ENCODE measurements around the gene ACYP2.
"Not testable (repeated sequence)": the region's sequence is repeated elsewhere in the genome, so short reads cannot be mapped to it uniquely, and the experiment has no call there.

Gene ACYP2

GRCh38 chr2:54271843-54272627, 156.6 kb downstream of the ACYP2 start:
- Histone ChIP-seq H3K4me3 (ENCODE audit: extremely low read depth, insufficient read depth, low read length, poor library complexity, severe bottlenecking) (no peak overlapping the region), H3K27ac (ENCODE audit: low read depth, low read length, severe bottlenecking) (no peak overlapping the region), H3K9me3 (ENCODE audit: control insufficient read depth, low read length) (no peaks in the 10 kb centered on the region), H3K36me3 (ENCODE audit: control insufficient read depth, insufficient read depth, low read length) (no peaks in the 10 kb centered on the region), H3K4me1 (ENCODE audit: control insufficient read depth, insufficient read depth, low read length, poor library complexity, severe bottlenecking) (peaks cover 3% of the 10 kb centered on the region)
- WGBS, 2 experiments (ENCODE audit: insufficient coverage in 2 of 2) = 95 to 97% methylated on average over 2 to 4 of the region's 6 CpGs

GRCh38 chr2:54274781-54275242, 159.4 kb downstream of the ACYP2 start:
- Histone ChIP-seq H3K27ac (ENCODE audit: low read depth, low read length, severe bottlenecking) (no peak overlapping the region), H3K4me1 (ENCODE audit: control insufficient read depth, insufficient read depth, low read length, poor library complexity, severe bottlenecking) (peaks cover 3% of the 10 kb centered on the region), H3K9me3 (ENCODE audit: control insufficient read depth, low read length) (no peaks in the 10 kb centered on the region), H3K36me3 (ENCODE audit: control insufficient read depth, insufficient read depth, low read length) (no peaks in the 10 kb centered on the region), H3K4me3 (ENCODE audit: extremely low read depth, insufficient read depth, low read length, poor library complexity, severe bottlenecking) (no peak overlapping the region)
- no CpG with 5 or more reads among the region's 1 CpG for WGBS, 2 experiments (ENCODE audit: insufficient coverage in 2 of 2)

DNA sequence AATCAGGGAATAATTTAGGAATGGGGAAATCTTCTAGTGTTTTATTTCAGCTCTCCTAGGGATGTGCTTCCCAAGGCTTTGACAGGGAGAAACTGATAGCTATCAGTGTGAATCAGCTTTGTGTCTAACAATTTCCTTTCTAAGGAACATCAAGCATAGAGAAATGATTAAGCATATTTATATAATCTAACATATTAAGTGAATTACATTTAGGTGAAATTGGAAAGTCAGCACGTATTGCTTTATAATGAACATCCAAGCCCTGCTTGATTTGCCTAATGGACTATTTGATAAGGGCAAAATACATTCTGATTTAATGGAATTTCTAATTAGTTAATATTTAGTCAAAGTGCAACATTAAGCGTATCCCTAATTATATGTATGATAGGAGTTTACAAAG, 160.1 kb downstream of the ACYP2 start:
- no CpG with 5 or more reads among the region's 2 CpGs for WGBS, 2 experiments (ENCODE audit: insufficient coverage in 2 of 2)
- H3K9me3 ChIP-seq (ENCODE audit: control insufficient read depth, low read length) = no peaks in the 10 kb centered on the region
- H3K4me1 ChIP-seq (ENCODE audit: control insufficient read depth, insufficient read depth, low read length, poor library complexity, severe bottlenecking) = peaks cover 3% of the 10 kb centered on the region
- H3K4me3 ChIP-seq (ENCODE audit: extremely low read depth, insufficient read depth, low read length, poor library complexity, severe bottlenecking) = no peak overlapping the region
- H3K36me3 ChIP-seq (ENCODE audit: control insufficient read depth, insufficient read depth, low read length) = no peaks in the 10 kb centered on the region
- H3K27ac ChIP-seq (ENCODE audit: low read depth, low read length, severe bottlenecking) = no peak overlapping the region

GRCh38 chr2:54279385-54279784, 164.0 kb downstream of the ACYP2 start:
- Histone ChIP-seq H3K9me3 (ENCODE audit: control insufficient read depth, low read length) (no peaks in the 10 kb centered on the region), H3K4me1 (ENCODE audit: control insufficient read depth, insufficient read depth, low read length, poor library complexity, severe bottlenecking) (peaks cover 3% of the 10 kb centered on the region), H3K4me3 (ENCODE audit: extremely low read depth, insufficient read depth, low read length, poor library complexity, severe bottlenecking) (no peak overlapping the region), H3K36me3 (ENCODE audit: control insufficient read depth, insufficient read depth, low read length) (no peaks in the 10 kb centered on the region), H3K27ac (ENCODE audit: low read depth, low read length, severe bottlenecking) (no peak overlapping the region)
- WGBS, 2 experiments (ENCODE audit: insufficient coverage in 2 of 2) = 17 to 30% methylated on average over 1 of the region's 2 CpGs

DNA sequence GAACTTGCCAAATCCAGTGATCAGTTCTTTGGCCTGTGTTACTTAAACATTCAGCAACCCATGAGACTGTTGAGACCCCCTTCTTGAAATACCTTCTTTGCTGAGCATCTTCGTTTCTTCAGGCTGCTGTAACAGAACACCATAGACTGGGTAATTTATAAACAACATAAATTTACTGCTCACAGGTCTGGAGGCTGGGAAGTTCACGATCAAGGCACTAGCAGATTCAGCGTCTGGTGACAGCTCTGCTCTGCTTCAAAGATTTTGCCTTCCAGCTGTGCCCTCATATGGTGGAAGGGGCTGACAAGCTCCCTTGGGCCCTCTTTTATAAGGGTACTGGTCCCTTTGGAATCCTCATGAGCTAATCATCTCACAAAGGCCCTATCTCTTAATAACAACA, 169.4 kb downstream of the ACYP2 start:
- Histone ChIP-seq H3K4me1 (ENCODE audit: control insufficient read depth, insufficient read depth, low read length, poor library complexity, severe bottlenecking) (no peaks in the 10 kb centered on the region), H3K9me3 (ENCODE audit: control insufficient read depth, low read length) (no peaks in the 10 kb centered on the region), H3K36me3 (ENCODE audit: control insufficient read depth, insufficient read depth, low read length) (no peaks in the 10 kb centered on the region), H3K27ac (ENCODE audit: low read depth, low read length, severe bottlenecking) (no peak overlapping the region), H3K4me3 (ENCODE audit: extremely low read depth, insufficient read depth, low read length, poor library complexity, severe bottlenecking) (no peak overlapping the region)
- WGBS, 2 experiments (ENCODE audit: insufficient coverage in 2 of 2) = 75% methylated on average over 2 of the region's 3 CpGs; no CpG with 5 or more reads in 1 of the 2 experiments

DNA sequence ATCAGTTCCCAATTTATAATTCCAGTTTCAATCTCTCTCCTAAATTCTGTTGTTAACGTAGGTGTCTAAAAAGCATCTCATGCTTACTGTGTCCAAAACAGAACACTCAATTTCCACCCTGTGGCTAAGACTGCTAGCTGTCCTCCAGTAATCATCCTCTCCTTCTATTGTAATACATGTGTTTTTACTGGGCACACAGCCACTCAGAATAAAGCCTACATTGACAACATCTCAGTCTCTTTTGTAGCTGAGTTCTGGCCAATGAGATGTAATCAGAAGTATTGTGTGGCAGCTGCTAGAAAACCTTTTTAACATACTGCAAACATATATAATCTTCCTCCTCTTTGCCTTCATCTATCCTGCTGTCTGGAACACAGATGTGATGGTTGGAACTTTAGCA, 170.0 kb downstream of the ACYP2 start:
- 94 to 100% methylated on average over 1 of the region's 1 CpG for WGBS, 2 experiments (ENCODE audit: insufficient coverage in 2 of 2)
- H3K4me3 ChIP-seq (ENCODE audit: extremely low read depth, insufficient read depth, low read length, poor library complexity, severe bottlenecking) = no peak overlapping the region
- H3K4me1 ChIP-seq (ENCODE audit: control insufficient read depth, insufficient read depth, low read length, poor library complexity, severe bottlenecking) = no peaks in the 10 kb centered on the region
- H3K27ac ChIP-seq (ENCODE audit: low read depth, low read length, severe bottlenecking) = no peak overlapping the region
- H3K9me3 ChIP-seq (ENCODE audit: control insufficient read depth, low read length) = no peaks in the 10 kb centered on the region
- H3K36me3 ChIP-seq (ENCODE audit: control insufficient read depth, insufficient read depth, low read length) = no peaks in the 10 kb centered on the region

DNA sequence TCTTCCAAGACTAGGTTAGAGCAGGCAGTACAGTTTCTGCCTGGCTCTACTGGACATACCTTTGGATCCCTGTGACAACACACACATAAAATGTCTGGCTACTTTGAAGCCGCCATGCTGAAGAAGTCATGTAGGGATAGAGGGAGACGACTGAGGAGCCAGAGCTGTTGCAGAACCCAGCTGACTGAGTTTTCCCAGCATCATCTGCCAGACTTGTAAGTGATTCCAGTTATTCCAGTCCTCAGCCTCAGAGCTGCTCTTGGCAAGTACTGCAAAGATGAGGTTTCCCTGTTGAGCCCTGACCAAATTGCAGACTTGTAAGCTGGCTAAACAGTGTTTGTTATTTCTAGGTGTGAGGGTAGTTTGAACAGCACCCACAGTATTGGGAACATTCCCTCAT, 172.1 kb downstream of the ACYP2 start:
- Histone ChIP-seq H3K9me3 (ENCODE audit: control insufficient read depth, low read length) (no peaks in the 10 kb centered on the region), H3K4me1 (ENCODE audit: control insufficient read depth, insufficient read depth, low read length, poor library complexity, severe bottlenecking) (no peaks in the 10 kb centered on the region), H3K4me3 (ENCODE audit: extremely low read depth, insufficient read depth, low read length, poor library complexity, severe bottlenecking) (no peak overlapping the region), H3K36me3 (ENCODE audit: control insufficient read depth, insufficient read depth, low read length) (no peaks in the 10 kb centered on the region), H3K27ac (ENCODE audit: low read depth, low read length, severe bottlenecking) (no peak overlapping the region)
- 82 to 88% methylated on average over 2 of the region's 2 CpGs for WGBS, 2 experiments (ENCODE audit: insufficient coverage in 2 of 2)

GRCh38 chr2:54289917-54290316, 174.5 kb downstream of the ACYP2 start:
- WGBS, 2 experiments (ENCODE audit: insufficient coverage in 2 of 2) = 19 to 28% methylated on average over 19 to 20 of the region's 23 CpGs
- no peaks in the 10 kb centered on the region for H3K9me3 ChIP-seq (ENCODE audit: control insufficient read depth, low read length)
- H3K4me3 ChIP-seq (ENCODE audit: extremely low read depth, insufficient read depth, low read length, poor library complexity, severe bottlenecking) = no peak overlapping the region
- H3K4me1 ChIP-seq (ENCODE audit: control insufficient read depth, insufficient read depth, low read length, poor library complexity, severe bottlenecking) = no peaks in the 10 kb centered on the region
- no peaks in the 10 kb centered on the region for H3K36me3 ChIP-seq (ENCODE audit: control insufficient read depth, insufficient read depth, low read length)
- H3K27ac ChIP-seq (ENCODE audit: low read depth, low read length, severe bottlenecking) = no peak overlapping the region

GRCh38 chr2:54290356-54291025, 175.1 kb downstream of the ACYP2 start:
- no peak overlapping the region for H3K27ac ChIP-seq (ENCODE audit: low read depth, low read length, severe bottlenecking)
- H3K9me3 ChIP-seq (ENCODE audit: control insufficient read depth, low read length) = no peaks in the 10 kb centered on the region
- no peaks in the 10 kb centered on the region for H3K4me1 ChIP-seq (ENCODE audit: control insufficient read depth, insufficient read depth, low read length, poor library complexity, severe bottlenecking)
- H3K4me3 ChIP-seq (ENCODE audit: extremely low read depth, insufficient read depth, low read length, poor library complexity, severe bottlenecking) = no peak overlapping the region
- WGBS, 2 experiments (ENCODE audit: insufficient coverage in 2 of 2) = 65 to 82% methylated on average over 5 of the region's 9 CpGs
- no peaks in the 10 kb centered on the region for H3K36me3 ChIP-seq (ENCODE audit: control insufficient read depth, insufficient read depth, low read length)

DNA sequence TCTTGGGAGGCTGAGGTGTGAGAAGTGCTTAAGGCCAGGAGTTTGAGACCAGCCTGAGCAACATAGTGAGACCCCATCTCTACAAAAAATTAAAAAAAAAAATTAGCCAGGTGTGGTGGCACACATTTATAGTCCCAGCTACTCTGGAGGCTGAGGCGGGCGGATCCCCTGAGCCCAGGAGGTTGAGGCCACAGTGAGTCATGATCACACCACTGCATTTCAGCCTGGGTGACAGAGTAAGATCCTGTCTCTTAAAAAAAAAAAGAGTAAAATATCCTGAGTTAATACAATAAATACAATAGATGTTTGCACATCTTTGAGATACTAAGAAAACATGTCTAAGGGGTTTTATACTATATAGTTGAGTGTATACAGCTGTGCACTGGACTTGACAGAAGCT, 179.2 kb downstream of the ACYP2 start:
- not testable (repeated sequence) for H3K9me3 ChIP-seq (ENCODE audit: control insufficient read depth, low read length); H3K4me1 ChIP-seq (ENCODE audit: control insufficient read depth, insufficient read depth, low read length, poor library complexity, severe bottlenecking); H3K36me3 ChIP-seq (ENCODE audit: control insufficient read depth, insufficient read depth, low read length); H3K27ac ChIP-seq (ENCODE audit: low read depth, low read length, severe bottlenecking); H3K4me3 ChIP-seq (ENCODE audit: extremely low read depth, insufficient read depth, low read length, poor library complexity, severe bottlenecking)
- WGBS, 2 experiments (ENCODE audit: insufficient coverage in 2 of 2) = 100% methylated on average over 1 of the region's 2 CpGs

DNA sequence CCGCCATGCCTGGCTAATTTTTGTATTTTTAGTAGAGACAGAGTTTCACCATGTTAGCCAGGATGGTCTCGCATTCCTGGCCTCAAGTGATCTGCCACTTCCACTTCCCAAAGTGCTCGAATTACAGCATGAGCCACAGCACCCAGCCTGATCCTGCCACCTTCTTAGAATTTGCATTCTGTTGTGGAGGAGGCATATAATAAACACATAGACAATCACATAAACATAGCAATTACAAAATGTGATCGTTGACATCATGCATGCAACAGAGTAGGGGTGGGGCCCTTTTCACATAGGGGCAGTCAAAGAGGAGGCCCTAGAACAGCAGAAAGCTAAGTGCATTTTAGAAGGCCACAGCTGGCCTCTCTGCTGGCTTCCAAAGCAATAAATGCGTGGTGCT, 180.5 kb downstream of the ACYP2 start:
- no peaks in the 10 kb centered on the region for H3K4me1 ChIP-seq (ENCODE audit: control insufficient read depth, insufficient read depth, low read length, poor library complexity, severe bottlenecking)
- H3K9me3 ChIP-seq (ENCODE audit: control insufficient read depth, low read length) = no peaks in the 10 kb centered on the region
- H3K4me3 ChIP-seq (ENCODE audit: extremely low read depth, insufficient read depth, low read length, poor library complexity, severe bottlenecking) = no peak overlapping the region
- WGBS, 2 experiments (ENCODE audit: insufficient coverage in 2 of 2) = 74 to 76% methylated on average over 3 to 4 of the region's 5 CpGs
- no peak overlapping the region for H3K27ac ChIP-seq (ENCODE audit: low read depth, low read length, severe bottlenecking)
- no peaks in the 10 kb centered on the region for H3K36me3 ChIP-seq (ENCODE audit: control insufficient read depth, insufficient read depth, low read length)
